Caco-2 (cell line): ENCODE measurements around the gene RHOU. TPM values are rescaled to one million over a fixed set of nuclear protein-coding genes. Genes with fewer than 3 reads are reported as not detected.

Experiments
- BruUV-seq: library from RNA; stranded (reverse); fragments of 400-500 nt; replicated peaks from 2 replicates; lab custom pipeline; 2021; lab: Mats Ljungman, UMichigan
- CTCF ChIA-PET: fragments of 300-600 bp; sonication (Branson Sonifier 250); formaldehyde crosslinking; loops from one replicate; lab custom pipeline; 2022; ENCODE audit warnings: antibody characterized with exemption; lab: Charles Lee
- POLR2A ChIA-PET: fragments of 300-600 bp; sonication (Branson Sonifier 250); formaldehyde crosslinking; loops from one replicate; lab custom pipeline; 2022; ENCODE audit warnings: antibody characterized with exemption; lab: Charles Lee
- DNase-seq, 2 experiments: peaks; one replicate each; pipeline versions ENCODE4 v3.0.0 to v3.0.0-alpha.2; 2020 to 2022
- H3K27me3 ChIP-seq: replicated peaks from 2 replicates; pipeline ENCODE4 v1.6.0; 2011; ENCODE audit warnings: low read length; ENCODE audit not compliant: control insufficient read depth, insufficient read depth
- H3K36me3 ChIP-seq: 2 replicates; pipeline ENCODE4 v1.5.1; 2011; ENCODE audit warnings: low read length; ENCODE audit not compliant: control insufficient read depth, insufficient read depth
- H3K4me1 ChIP-seq: fragments of 250-450 bp; sonication (Bioruptor Pico); 2 replicates; pipeline ENCODE4 v1.5.1; 2020; ENCODE audit warnings: mild to moderate bottlenecking
- H3K4me3 ChIP-seq: 2 replicates; pipeline ENCODE4 v1.5.1; 2011; ENCODE audit warnings: low read depth, mild to moderate bottlenecking, control low read depth, low read length
- H3K9me3 ChIP-seq: fragments of 250-450 bp; sonication (Bioruptor Pico); 2 replicates; pipeline ENCODE4 v1.5.1; 2020; ENCODE audit warnings: mild to moderate bottlenecking, moderate library complexity
- H3K27ac Mint-ChIP-seq: one replicate; pipeline ENCODE4 v1.8.0; 2022; ENCODE audit warnings: mixed read lengths; ENCODE audit not compliant: unreplicated experiment
- H3K27me3 Mint-ChIP-seq: one replicate; pipeline ENCODE4 v1.8.0; 2022; ENCODE audit warnings: mixed read lengths; ENCODE audit not compliant: insufficient read depth, unreplicated experiment
- H3K36me3 Mint-ChIP-seq: one replicate; pipeline ENCODE4 v1.8.0; 2022; ENCODE audit warnings: mild to moderate bottlenecking, mixed read lengths; ENCODE audit not compliant: insufficient read depth, unreplicated experiment
- H3K4me1 Mint-ChIP-seq: one replicate; pipeline ENCODE4 v1.8.0; 2022; ENCODE audit warnings: low read depth, mixed read lengths; ENCODE audit not compliant: unreplicated experiment
- H3K4me3 Mint-ChIP-seq: one replicate; pipeline ENCODE4 v1.8.0; 2022; ENCODE audit warnings: mild to moderate bottlenecking, moderate library complexity, mixed read lengths; ENCODE audit not compliant: unreplicated experiment
- H3K9me3 Mint-ChIP-seq: one replicate; pipeline ENCODE4 v1.8.0; 2022; ENCODE audit warnings: mixed read lengths; ENCODE audit not compliant: unreplicated experiment
- CTCF ChIP-seq, 2 experiments: fragments of 200-600 bp in 1 of 2; IDR thresholded peaks; 1 replicate in 1 of 2; 2 replicates in 1 of 2; pipeline versions ENCODE4 v1.5.1 to v1.8.0; 2011 to 2022; ENCODE audit warnings: antibody characterized with exemption in 1 of 2, control low read depth in 1 of 2, inconsistent platforms in 1 of 2, low read depth in 1 of 2, low read length in 1 of 2, mild to moderate bottlenecking in 1 of 2, moderate library complexity in 1 of 2; ENCODE audit not compliant: insufficient read depth in 1 of 2, severe bottlenecking in 1 of 2, unreplicated experiment in 1 of 2
- intact Hi-C: fragments of 100-400 bp; cut with micrococcal nuclease; formaldehyde crosslinking; loops from one replicate; pipeline ENCODE4 v1.10.0; 2022; ENCODE audit not compliant: unreplicated experiment
- total RNA-seq: library from RNA; stranded (reverse); gene quantifications from 2 replicates; pipeline ENCODE4 v1.2.3, GENCODE V29; 2022

RHOU gene
- total RNA-seq, 1 experiment from 2014 or later: 17.4 TPM

DNA sequence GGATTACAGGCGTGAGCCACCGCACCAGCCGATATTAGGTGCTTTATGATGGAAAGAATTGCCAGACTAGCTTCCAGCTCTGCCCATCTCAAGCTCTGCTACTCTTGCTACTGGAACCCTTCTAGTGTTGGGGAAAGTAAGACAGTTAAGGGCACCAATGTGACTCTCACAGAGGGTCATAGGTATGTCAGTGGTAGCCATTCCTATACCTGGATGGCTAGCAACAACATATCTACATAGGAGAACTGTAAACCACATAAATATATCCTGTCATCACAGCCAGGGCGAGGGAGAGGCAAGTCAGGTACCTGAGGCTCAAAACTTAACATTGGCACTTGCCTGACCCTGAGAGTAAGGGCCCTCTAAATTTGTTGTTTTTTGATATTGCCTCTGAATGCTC is 1.7 kb upstream of the RHOU start:
- POLR2A ChIA-PET: no interaction called here
- CTCF ChIA-PET: no interaction called here
- no peak for TF ChIP-seq CTCF (IDR thresholded peaks at IDR 0.05; ENCODE audit: insufficient read depth in 1 of 2, low read depth in 1 of 2, low read length in 1 of 2, severe bottlenecking in 1 of 2, unreplicated experiment in 1 of 2)
- intact Hi-C loops: loop anchor here (10.0 kb wide), 1 partner anchor 361 kb away; no protein-coding TSS in a partner anchor
- Histone ChIP-seq H3K27me3 (no peaks in the 10 kb centered on the region), H3K9me3 (no peaks in the 10 kb centered on the region), H3K4me1 (peaks cover 9% of the 10 kb centered on the region), H3K4me3 (no peak overlapping the region), H3K36me3 (no peaks in the 10 kb centered on the region)
- no peak overlapping the region for H3K4me3 Mint-ChIP-seq
- H3K9me3 Mint-ChIP-seq: no peaks in the 10 kb centered on the region
- no peaks in the 10 kb centered on the region for H3K27me3 Mint-ChIP-seq
- H3K27ac Mint-ChIP-seq: no peak overlapping the region
- no TSS peak for BruUV-seq
- DNase-seq: no peak
- H3K36me3 Mint-ChIP-seq: peaks cover 11% of the 10 kb centered on the region
- H3K4me1 Mint-ChIP-seq: no peaks in the 10 kb centered on the region

DNA sequence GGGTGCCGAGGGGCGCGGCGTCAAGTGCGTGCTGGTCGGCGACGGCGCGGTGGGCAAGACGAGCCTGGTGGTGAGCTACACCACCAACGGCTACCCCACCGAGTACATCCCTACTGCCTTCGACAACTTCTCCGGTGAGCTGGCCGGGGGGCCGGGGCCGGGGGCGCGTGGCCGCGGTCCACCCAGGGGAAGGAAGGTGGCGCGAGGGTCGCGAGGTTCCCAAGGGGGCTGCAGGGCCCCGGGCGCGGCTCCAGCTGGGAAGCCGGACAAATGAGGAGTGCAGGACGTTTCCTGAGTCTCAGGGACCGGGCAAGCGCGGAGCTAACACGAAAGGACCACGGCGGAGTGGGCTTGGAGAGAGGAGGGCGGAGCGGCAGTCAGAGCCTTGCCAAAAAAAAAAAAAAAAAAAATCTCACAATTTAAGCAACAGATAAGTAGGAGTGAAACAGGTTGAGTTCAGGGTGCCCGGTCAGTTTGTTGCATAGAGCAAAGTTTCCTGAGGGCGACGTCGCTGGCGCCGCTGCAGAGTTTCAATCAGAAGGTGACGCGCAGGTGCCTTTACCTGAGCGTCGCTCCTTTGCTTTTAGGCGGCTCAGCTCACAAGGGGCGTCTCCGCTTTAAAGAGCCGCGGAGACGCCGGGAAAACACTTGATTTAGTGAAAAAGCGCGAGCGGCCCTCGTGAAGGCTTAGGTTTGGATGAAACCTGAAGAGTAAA is 750 bp downstream of the RHOU start:
- Histone ChIP-seq H3K9me3 (no peaks in the 10 kb centered on the region), H3K4me1 (peaks cover 9% of the 10 kb centered on the region), H3K4me3 (peak overlapping the region; percentile 65), H3K27me3 (no peaks in the 10 kb centered on the region), H3K36me3 (no peaks in the 10 kb centered on the region)
- intact Hi-C loops: loop anchor here (1.0 to 10.0 kb wide), 8 partner anchors 44 to 519 kb away; no protein-coding TSS in a partner anchor
- peaks cover 32% of the 10 kb centered on the region for H3K36me3 Mint-ChIP-seq
- no peaks in the 10 kb centered on the region for H3K27me3 Mint-ChIP-seq
- H3K4me3 Mint-ChIP-seq: peak overlapping the region; percentile 89
- H3K9me3 Mint-ChIP-seq: no peaks in the 10 kb centered on the region
- TF ChIP-seq CTCF (IDR thresholded peaks at IDR 0.05; ENCODE audit: insufficient read depth in 1 of 2, low read depth in 1 of 2, low read length in 1 of 2, severe bottlenecking in 1 of 2, unreplicated experiment in 1 of 2): peak in 1 of 2 experiments; percentile 4
- peaks cover 6% of the 10 kb centered on the region for H3K4me1 Mint-ChIP-seq
- peak; percentile 50 for DNase-seq
- ChIA-PET POLR2A (interaction anchor here (0.8 to 1.0 kb wide), 3 partner anchors 132 to 503 kb away, joined by 3 to 7 read pairs (median 3); no protein-coding TSS in a partner anchor), CTCF (interaction anchor here (0.6 to 2.0 kb wide), 11 partner anchors 100 to 641 kb away, joined by 3 to 15 read pairs (median 4); no protein-coding TSS in a partner anchor)
- peak overlapping the region; percentile 25 for H3K27ac Mint-ChIP-seq
- BruUV-seq: no TSS peak

DNA sequence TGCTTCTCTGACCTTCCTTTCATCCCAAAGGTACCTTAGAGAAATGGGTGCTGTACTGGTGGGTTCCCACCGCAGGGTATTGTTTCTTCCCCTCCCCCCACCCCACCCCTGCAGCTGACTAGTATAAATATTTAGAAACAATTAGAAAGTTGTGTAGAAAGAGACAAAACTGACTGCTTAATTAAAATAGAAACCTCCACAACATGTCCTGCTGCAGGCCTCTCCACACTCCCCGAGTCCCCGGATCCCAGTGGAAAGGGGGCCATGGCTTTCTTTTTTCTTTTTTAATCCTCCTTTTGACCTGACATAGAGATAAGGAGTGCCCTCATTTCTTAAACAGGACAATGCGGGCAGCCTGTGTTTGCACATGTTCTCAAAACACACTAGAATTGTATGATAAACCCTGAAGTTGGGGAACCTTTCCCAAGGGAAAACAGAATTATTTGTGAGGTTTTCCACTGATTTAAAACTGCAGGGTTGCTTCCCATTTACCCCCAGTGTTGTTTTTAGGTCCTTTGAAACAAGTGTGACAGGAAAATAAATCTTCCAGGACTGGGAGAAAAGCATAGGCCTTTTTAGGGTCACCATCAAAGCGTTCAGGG is 1.7 kb downstream of the RHOU start:
- H3K4me3 ChIP-seq: peak overlapping the region; percentile 65
- peaks cover 9% of the 10 kb centered on the region for H3K4me1 ChIP-seq
- no peaks in the 10 kb centered on the region for H3K9me3 Mint-ChIP-seq
- no peaks in the 10 kb centered on the region for H3K27me3 ChIP-seq
- no peak for DNase-seq
- no peaks in the 10 kb centered on the region for H3K27me3 Mint-ChIP-seq
- peaks cover 32% of the 10 kb centered on the region for H3K36me3 Mint-ChIP-seq
- ChIA-PET CTCF (interaction anchor here (0.6 to 2.0 kb wide), 3 partner anchors 101 to 640 kb away, joined by 3 to 15 read pairs (median 3); no protein-coding TSS in a partner anchor), POLR2A (no interaction called here)
- peak overlapping the region; percentile 25 for H3K27ac Mint-ChIP-seq
- H3K36me3 ChIP-seq: no peaks in the 10 kb centered on the region
- no peak for TF ChIP-seq CTCF (IDR thresholded peaks at IDR 0.05; ENCODE audit: insufficient read depth in 1 of 2, low read depth in 1 of 2, low read length in 1 of 2, severe bottlenecking in 1 of 2, unreplicated experiment in 1 of 2)
- peak overlapping the region; percentile 89 for H3K4me3 Mint-ChIP-seq
- no peaks in the 10 kb centered on the region for H3K9me3 ChIP-seq
- peaks cover 6% of the 10 kb centered on the region for H3K4me1 Mint-ChIP-seq
- BruUV-seq: no TSS peak
- intact Hi-C loops: loop anchor here (1.0 to 10.0 kb wide), 4 partner anchors 45 to 358 kb away; no protein-coding TSS in a partner anchor
